GM12878 (cell line): ENCODE data around the gene SLX9. TPM values are rescaled to one million over a fixed set of nuclear protein-coding genes. Genes with fewer than 3 reads are reported as not detected.

ENCODE experiments used
- ATAC-seq: fragments of 200-7000 bp; cut with Tn5 transposase; 3 replicates; pipeline ENCODE4 v1.9.1; 2020; ENCODE audit warnings: mild to moderate bottlenecking, moderate library complexity
- BruUV-seq: library from RNA; stranded (reverse); fragments of 400-500 nt; replicated peaks from 2 replicates; lab custom pipeline; 2021; lab: Mats Ljungman, UMichigan
- CTCF ChIA-PET: fragments of 300-600 bp; sonication (Branson Sonifier 250); formaldehyde crosslinking; extraction: SDS; loops from one replicate; lab custom pipeline; 2021; ENCODE audit warnings: inconsistent platforms; lab: Yijun Ruan, JAX
- POLR2A ChIA-PET: fragments of 350-600 bp; formaldehyde crosslinking; extraction: SDS; loops from one replicate; lab custom pipeline; 2021; ENCODE audit warnings: inconsistent platforms; lab: Charles Lee
- RAD21 ChIA-PET: fragments of 300-600 bp; sonication (Branson Sonifier 250); formaldehyde crosslinking; loops from one replicate; lab custom pipeline; 2023; ENCODE audit warnings: antibody characterized with exemption; ENCODE audit not compliant: unreplicated experiment; lab: Charles Lee
- SMC1A ChIA-PET: fragments of 300-600 bp; sonication (Branson Sonifier 250); formaldehyde crosslinking; loops from one replicate; lab custom pipeline; 2023; ENCODE audit not compliant: unreplicated experiment, uncharacterized antibody; lab: Charles Lee
- DNase-seq: peaks from one replicate; pipeline ENCODE4 v3.0.0-alpha.2; 2011; ENCODE audit warnings: low read depth, low spot score
- FAIRE-seq: peaks from 3 replicates; lab custom pipeline; 2011; peaks lifted over from hg19 to GRCh38; lab: Jason Lieb, UNC
- H2AFZ ChIP-seq: 2 replicates; pipeline ENCODE4 v1.6.0; 2011; ENCODE audit warnings: low read depth, low read length, control low read depth; ENCODE audit not compliant: control insufficient read depth
- H3K27ac ChIP-seq: 2 replicates; pipeline ENCODE4 v1.5.1; 2011; ENCODE audit warnings: control low read depth; ENCODE audit not compliant: control insufficient read depth, insufficient read depth
- H3K27me3 ChIP-seq, 2 experiments: replicated peaks in 1 of 2; 2 replicates each; pipeline versions ENCODE4 v1.6.0 to v1.6.1; 2011; ENCODE audit warnings: low read length in 1 of 2; ENCODE audit not compliant: control insufficient read depth in 2 of 2, insufficient read depth in 2 of 2
- H3K36me3 ChIP-seq, 2 experiments: 2 replicates each; pipeline ENCODE4 v1.5.1; 2011; ENCODE audit warnings: low read length in 1 of 2; ENCODE audit not compliant: control insufficient read depth in 2 of 2, insufficient read depth in 2 of 2
- H3K4me1 ChIP-seq: 2 replicates; pipeline ENCODE4 v1.6.1; 2011; ENCODE audit warnings: mild to moderate bottlenecking, low read length, moderate library complexity, mixed read lengths; ENCODE audit not compliant: control insufficient read depth, insufficient read depth
- H3K4me2 ChIP-seq: 2 replicates; pipeline ENCODE4 v1.6.0; 2011; ENCODE audit warnings: control low read depth; ENCODE audit not compliant: control insufficient read depth, insufficient read depth
- H3K4me3 ChIP-seq: fragments of 200-600 bp; sonication (generic); 2 replicates; pipeline ENCODE4 v1.5.1; 2016
- H3K79me2 ChIP-seq: 2 replicates; pipeline ENCODE4 v1.6.0; 2011; ENCODE audit warnings: low read length; ENCODE audit not compliant: control insufficient read depth, insufficient read depth
- H3K9ac ChIP-seq: 2 replicates; pipeline ENCODE4 v1.8.0; 2011; ENCODE audit warnings: low read length, control low read depth, mixed read lengths; ENCODE audit not compliant: control insufficient read depth, insufficient read depth
- H3K9me3 ChIP-seq: replicated peaks from 3 replicates; pipeline ENCODE4 v1.5.1; 2011; ENCODE audit warnings: mild to moderate bottlenecking, low read length; ENCODE audit not compliant: control insufficient read depth, insufficient read depth
- H4K20me1 ChIP-seq: 2 replicates; pipeline ENCODE4 v1.6.0; 2011; ENCODE audit not compliant: control insufficient read depth, insufficient read depth
- ASH2L ChIP-seq: fragments of 300-600, 200-600 bp; sonication (generic); IDR thresholded peaks from 2 replicates; pipeline ENCODE4 v1.6.1; 2017; ENCODE audit warnings: low read depth, mild to moderate bottlenecking, borderline replicate concordance
- GATAD2B ChIP-seq: fragments of 450-650 bp; conservative IDR thresholded peaks from 2 replicates; pipeline ENCODE4 v1.6.1; 2017; ENCODE audit warnings: low read depth, mild to moderate bottlenecking, moderate library complexity
- HDGF ChIP-seq: fragments of 450-650 bp; IDR thresholded peaks from 2 replicates; pipeline ENCODE4 v1.6.1; 2016; ENCODE audit warnings: antibody characterized with exemption
- IKZF2 ChIP-seq, 2 experiments: fragments of 450-650 bp; IDR thresholded peaks; 2 replicates each; pipeline ENCODE4 v1.6.1; 2017; ENCODE audit warnings: mild to moderate bottlenecking in 2 of 2, moderate library complexity in 2 of 2
- MXI1 ChIP-seq: fragments of 150-350 bp; IDR thresholded peaks from 2 replicates; pipeline ENCODE4 v1.6.1; 2011; ENCODE audit warnings: low read depth, mild to moderate bottlenecking, inconsistent platforms, low read length, improper control_type of control experiment
- NR2C1 ChIP-seq: fragments of 450-650 bp; IDR thresholded peaks from 2 replicates; pipeline ENCODE4 v1.6.1; 2017; ENCODE audit warnings: antibody characterized with exemption, mild to moderate bottlenecking, moderate library complexity
- SPI1 ChIP-seq: IDR thresholded peaks from 2 replicates; pipeline ENCODE4 v1.6.1; 2011; ENCODE audit warnings: low read depth, mild to moderate bottlenecking, low read length, moderate library complexity, borderline replicate concordance; ENCODE audit not compliant: insufficient read depth
- TCF3 ChIP-seq: IDR thresholded peaks from 2 replicates; pipeline ENCODE4 v1.6.1; 2012; ENCODE audit warnings: low read depth, mild to moderate bottlenecking, low read length, borderline replicate concordance; ENCODE audit not compliant: insufficient read depth
- YBX1 ChIP-seq: fragments of 450-650 bp; IDR thresholded peaks from 2 replicates; pipeline ENCODE4 v1.6.1; 2016; ENCODE audit warnings: antibody characterized with exemption
- WGBS: methylation state at CpG from one replicate; pipeline ENCODE4 v1.1.6; 2016; ENCODE audit warnings: low lambda C conversion rate; ENCODE audit not compliant: insufficient replicate concordance, insufficient coverage; ENCODE audit errors: missing lambda C conversion rate; 5-methylcytosine and 5-hydroxymethylcytosine counted together
- in situ Hi-C: fragments of 300-500 bp; cut with MboI; formaldehyde crosslinking; loops from 9 replicates; pipeline ENCODE4 v1.14.3; 2018; ENCODE audit warnings: mixed read lengths
- intact Hi-C: fragments of 100-400 bp; cut with micrococcal nuclease; formaldehyde crosslinking; loops from one replicate; pipeline ENCODE4 v1.14.2; 2022; ENCODE audit not compliant: unreplicated experiment
- polyA plus RNA-seq, 11 experiments: library from polyadenylated mRNA; depleted of rRNA in 4 of 11; unstranded in 6 of 11; stranded (reverse) in 5 of 11; fragments of >200 nt; fragmentation: Nextera tagmentation in 4 of 11; fragmentation: Illumina TruSeq in 1 of 11; extraction: Ambion mirVana in 4 of 11; extraction: Trizol in 1 of 11; gene quantifications; 1 replicate in 1 of 11; 2 replicates in 10 of 11; pipeline versions ENCODE4 v1.2.1 to v1.2.3, GENCODE V29; 2011 to 2016; ENCODE audit warnings: inconsistent platforms in 2 of 11, missing spikeins in 2 of 11, low read depth in 1 of 11
- total RNA-seq, 4 experiments: library from RNA; depleted of rRNA in 3 of 4; stranded (reverse); fragments of >200 nt in 3 of 4; fragmentation: Illumina TruSeq in 1 of 4; extraction: Trizol in 1 of 4; gene quantifications; 2 replicates each; pipeline versions ENCODE4 v1.2.1 to v1.2.3, GENCODE V29; 2013 to 2021
- TF ChIP-seq, protein P1 (sequence below): fragments of 450-650 bp; IDR thresholded peaks from 2 replicates; pipeline ENCODE4 v1.6.1; 2017; ENCODE audit warnings: mild to moderate bottlenecking, moderate library complexity
- TF ChIP-seq, protein P2 (sequence below): fragments of 450-650 bp; IDR thresholded peaks from 2 replicates; pipeline ENCODE4 v1.6.1; 2018; ENCODE audit warnings: mild to moderate bottlenecking, low read depth, moderate library complexity; ENCODE audit not compliant: partially characterized antibody
- TF ChIP-seq, protein P3 (sequence below): IDR thresholded peaks from 2 replicates; pipeline ENCODE4 v1.6.1; 2012; ENCODE audit warnings: low read depth, low read length, improper control_type of control experiment

SLX9 gene
- total and polyA plus RNA-seq, 10 of the 15 experiments (the other 5 are each of a cell fraction or from before 2014, with no cell fraction given), result 0.69 to 81.3 (median 33.9) TPM

DNA sequence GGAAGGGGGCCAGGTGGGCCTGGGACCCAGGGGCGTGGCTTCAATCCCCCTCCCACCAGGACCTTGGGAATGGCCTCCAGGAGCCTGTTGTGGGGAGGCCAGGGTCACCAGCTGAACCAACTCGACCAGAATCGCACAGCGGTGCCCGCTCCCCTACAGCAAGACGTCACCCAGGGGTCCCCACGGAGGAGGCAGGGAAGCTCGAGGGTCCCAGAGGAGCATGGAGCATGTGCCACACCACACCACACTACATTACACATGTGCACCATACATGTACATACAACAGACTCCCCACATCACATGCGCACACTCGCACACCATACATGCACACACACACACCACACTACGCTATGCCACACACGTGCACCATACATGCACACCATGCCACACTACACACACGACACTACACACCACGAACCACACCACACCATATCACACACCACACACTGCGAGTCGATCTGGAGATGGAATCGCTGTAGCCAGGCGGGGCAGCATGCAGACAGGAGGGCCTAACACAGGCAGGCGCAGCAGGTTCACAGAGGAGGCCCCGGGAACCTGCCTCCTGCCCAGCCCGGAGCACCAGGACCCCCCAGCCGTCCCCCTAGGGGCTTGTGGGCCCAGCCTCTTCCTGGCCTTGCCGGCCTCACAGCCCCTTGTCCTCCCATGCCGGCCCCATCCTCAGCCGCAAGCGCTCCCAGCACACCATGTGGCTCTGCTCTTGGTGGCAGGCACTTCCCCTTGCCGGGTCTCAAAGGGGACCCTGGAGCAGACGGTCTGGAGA lies 19.7 kb upstream of the SLX9 start (continued):
- TF ChIP-seq, protein P1, sequence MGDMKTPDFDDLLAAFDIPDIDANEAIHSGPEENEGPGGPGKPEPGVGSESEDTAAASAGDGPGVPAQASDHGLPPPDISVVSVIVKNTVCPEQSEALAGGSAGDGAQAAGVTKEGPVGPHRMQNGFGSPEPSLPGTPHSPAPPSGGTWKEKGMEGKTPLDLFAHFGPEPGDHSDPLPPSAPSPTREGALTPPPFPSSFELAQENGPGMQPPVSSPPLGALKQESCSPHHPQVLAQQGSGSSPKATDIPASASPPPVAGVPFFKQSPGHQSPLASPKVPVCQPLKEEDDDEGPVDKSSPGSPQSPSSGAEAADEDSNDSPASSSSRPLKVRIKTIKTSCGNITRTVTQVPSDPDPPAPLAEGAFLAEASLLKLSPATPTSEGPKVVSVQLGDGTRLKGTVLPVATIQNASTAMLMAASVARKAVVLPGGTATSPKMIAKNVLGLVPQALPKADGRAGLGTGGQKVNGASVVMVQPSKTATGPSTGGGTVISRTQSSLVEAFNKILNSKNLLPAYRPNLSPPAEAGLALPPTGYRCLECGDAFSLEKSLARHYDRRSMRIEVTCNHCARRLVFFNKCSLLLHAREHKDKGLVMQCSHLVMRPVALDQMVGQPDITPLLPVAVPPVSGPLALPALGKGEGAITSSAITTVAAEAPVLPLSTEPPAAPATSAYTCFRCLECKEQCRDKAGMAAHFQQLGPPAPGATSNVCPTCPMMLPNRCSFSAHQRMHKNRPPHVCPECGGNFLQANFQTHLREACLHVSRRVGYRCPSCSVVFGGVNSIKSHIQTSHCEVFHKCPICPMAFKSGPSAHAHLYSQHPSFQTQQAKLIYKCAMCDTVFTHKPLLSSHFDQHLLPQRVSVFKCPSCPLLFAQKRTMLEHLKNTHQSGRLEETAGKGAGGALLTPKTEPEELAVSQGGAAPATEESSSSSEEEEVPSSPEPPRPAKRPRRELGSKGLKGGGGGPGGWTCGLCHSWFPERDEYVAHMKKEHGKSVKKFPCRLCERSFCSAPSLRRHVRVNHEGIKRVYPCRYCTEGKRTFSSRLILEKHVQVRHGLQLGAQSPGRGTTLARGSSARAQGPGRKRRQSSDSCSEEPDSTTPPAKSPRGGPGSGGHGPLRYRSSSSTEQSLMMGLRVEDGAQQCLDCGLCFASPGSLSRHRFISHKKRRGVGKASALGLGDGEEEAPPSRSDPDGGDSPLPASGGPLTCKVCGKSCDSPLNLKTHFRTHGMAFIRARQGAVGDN, result no peak
- TF ChIP-seq YBX1, result no peak
- peak; percentile 99 for TF ChIP-seq HDGF
- TF ChIP-seq ASH2L, result no peak

DNA sequence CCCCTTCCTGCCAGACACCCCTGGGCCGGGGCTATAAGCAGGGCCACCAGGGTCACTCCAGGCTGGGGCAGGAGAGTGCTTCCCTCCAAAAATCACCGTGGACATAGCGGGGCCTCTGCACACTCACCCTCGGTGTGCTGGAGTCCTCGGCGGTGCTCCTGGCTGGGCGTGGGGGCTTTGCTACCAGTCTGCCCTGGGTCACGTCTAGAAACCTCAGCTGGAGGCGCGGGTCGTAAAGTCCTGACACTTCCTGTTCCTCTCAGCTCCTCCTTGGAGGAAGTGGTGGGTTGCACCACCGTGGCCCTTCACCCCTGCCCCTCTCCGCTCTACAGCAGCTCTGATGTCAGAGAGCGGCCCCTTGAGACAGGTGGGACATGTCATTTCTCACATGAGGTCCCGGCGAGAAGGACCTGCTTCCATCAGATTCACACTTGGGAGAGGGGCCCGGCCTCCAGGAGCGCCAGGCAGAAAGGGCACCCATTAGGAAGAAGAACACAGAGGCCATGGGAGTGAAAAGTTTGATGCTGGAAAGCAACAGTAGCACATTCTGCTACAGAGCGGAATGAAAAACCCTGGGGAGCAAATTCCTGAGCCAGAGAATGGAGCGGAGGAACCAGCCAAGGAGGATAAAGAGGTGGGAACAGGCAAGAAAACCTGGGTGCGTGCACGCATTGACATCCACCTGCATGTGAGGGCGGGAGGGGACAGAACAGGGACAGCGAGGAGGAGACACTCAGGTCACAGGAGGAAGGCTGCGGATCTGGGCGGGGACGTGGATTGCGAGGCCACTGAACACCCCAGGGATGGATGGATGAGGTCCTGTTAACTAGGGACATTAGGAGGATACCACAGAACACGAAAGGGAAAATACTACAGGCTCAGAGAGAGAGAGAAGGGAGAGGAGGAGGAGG lies 18.9 kb upstream of the SLX9 start, which contains the start of gene ITGB2:
TSS of gene ITGB2 (minus strand) at position 206 of the 911 bp plus-strand sequence. CDS start 10,117 bp downstream, outside the sequence.
- Histone ChIP-seq H3K4me3 (peak within 1 kb of the TSS; percentile 76), H3K9ac (peak within 1 kb of the TSS; percentile 86)
- peak; percentile 78 for TF ChIP-seq NR2C1
- peak; percentile 58 for TF ChIP-seq MXI1
- TF ChIP-seq SPI1, result peak; percentile 74; the same call in 1 of the 2 replicates
- TF ChIP-seq, protein P2, sequence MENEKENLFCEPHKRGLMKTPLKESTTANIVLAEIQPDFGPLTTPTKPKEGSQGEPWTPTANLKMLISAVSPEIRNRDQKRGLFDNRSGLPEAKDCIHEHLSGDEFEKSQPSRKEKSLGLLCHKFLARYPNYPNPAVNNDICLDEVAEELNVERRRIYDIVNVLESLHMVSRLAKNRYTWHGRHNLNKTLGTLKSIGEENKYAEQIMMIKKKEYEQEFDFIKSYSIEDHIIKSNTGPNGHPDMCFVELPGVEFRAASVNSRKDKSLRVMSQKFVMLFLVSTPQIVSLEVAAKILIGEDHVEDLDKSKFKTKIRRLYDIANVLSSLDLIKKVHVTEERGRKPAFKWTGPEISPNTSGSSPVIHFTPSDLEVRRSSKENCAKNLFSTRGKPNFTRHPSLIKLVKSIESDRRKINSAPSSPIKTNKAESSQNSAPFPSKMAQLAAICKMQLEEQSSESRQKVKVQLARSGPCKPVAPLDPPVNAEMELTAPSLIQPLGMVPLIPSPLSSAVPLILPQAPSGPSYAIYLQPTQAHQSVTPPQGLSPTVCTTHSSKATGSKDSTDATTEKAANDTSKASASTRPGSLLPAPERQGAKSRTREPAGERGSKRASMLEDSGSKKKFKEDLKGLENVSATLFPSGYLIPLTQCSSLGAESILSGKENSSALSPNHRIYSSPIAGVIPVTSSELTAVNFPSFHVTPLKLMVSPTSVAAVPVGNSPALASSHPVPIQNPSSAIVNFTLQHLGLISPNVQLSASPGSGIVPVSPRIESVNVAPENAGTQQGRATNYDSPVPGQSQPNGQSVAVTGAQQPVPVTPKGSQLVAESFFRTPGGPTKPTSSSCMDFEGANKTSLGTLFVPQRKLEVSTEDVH, result no peak
- TF ChIP-seq GATAD2B, result peak; percentile 84; the same call in 1 of the 2 replicates
- peak; percentile 66 to 68; a peak in 2 of 4 replicates for TF ChIP-seq IKZF2 (IDR thresholded peaks at IDR 0.05)
- TF ChIP-seq, protein P3, sequence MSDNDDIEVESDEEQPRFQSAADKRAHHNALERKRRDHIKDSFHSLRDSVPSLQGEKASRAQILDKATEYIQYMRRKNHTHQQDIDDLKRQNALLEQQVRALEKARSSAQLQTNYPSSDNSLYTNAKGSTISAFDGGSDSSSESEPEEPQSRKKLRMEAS, result peak; percentile 2
- peak; percentile 51; the same call in 1 of the 2 replicates for TF ChIP-seq TCF3

More for the DNA sequence above, 18.9 kb upstream of the SLX9 start, which contains the start of gene ITGB2:
- ChIA-PET SMC1A (interaction anchor here (0.8 to 1.1 kb wide), 2 partner anchors 13 to 46 kb away, joined by 4 to 5 read pairs; no protein-coding TSS in a partner anchor), RAD21 (interaction anchor here (1.0 to 1.1 kb wide), 2 partner anchors 10 to 11 kb away, joined by 5 read pairs; no protein-coding TSS in a partner anchor), CTCF (interaction anchor here (1.0 to 1.6 kb wide), 3 partner anchors 11 to 48 kb away, joined by 3 to 4 read pairs (median 3); partner anchors contain the start of gene PTTG1IP), POLR2A (interaction anchor here (3.4 kb wide), 1 partner anchor 10 kb away, joined by 33 read pairs; no protein-coding TSS in a partner anchor)
- peaks cover 0 to 7% of the 10 kb centered on the region in 2 experiments; a peak in 3 of 4 replicates for H3K36me3 ChIP-seq
- peak within 1 kb of the TSS; percentile 94 for H3K4me2 ChIP-seq
- no peaks in the 10 kb centered on the region for H3K9me3 ChIP-seq
- intact Hi-C loops, result no loop called here
- 2% methylated on average over 29 of the region's 29 CpGs for WGBS
- H3K4me1 ChIP-seq, result peaks cover 10% of the 10 kb centered on the region; the same call in 1 of the 2 replicates
- FAIRE-seq (peak; percentile 64), ATAC-seq (peak; percentile 88), DNase-seq (no peak)
- H3K27ac ChIP-seq, result peak within 1 kb of the TSS; percentile 78
- H2AFZ ChIP-seq, result peak within 1 kb of the TSS; percentile 37
- BruUV-seq, result no TSS peak
- H3K79me2 ChIP-seq, result peaks cover 33% of the 10 kb centered on the region
- H3K27me3 ChIP-seq, result no peaks in the 10 kb centered on the region
- in situ Hi-C loops, result no loop called here
- H4K20me1 ChIP-seq, result no peaks in the 10 kb centered on the region
